Neural cell (in vitro differentiated cells): Measurements from ENCODE around the gene CEP162. TPM values are rescaled to one million over a fixed set of nuclear protein-coding genes. Genes with fewer than 3 reads are reported as not detected.

Experiments used
- H2AFZ ChIP-seq: fragments of 200-600, 300-800 bp; sonication (generic), shearing (Covaris generic); 2 replicates; pipeline ENCODE4 v1.6.0; 2014; ENCODE audit warnings: low read depth, mild to moderate bottlenecking, antibody characterized with exemption, low read length, moderate library complexity
- H3F3A ChIP-seq: fragments of 200-600 bp; shearing (Covaris generic); 2 replicates; pipeline ENCODE4 v1.6.1; 2016; ENCODE audit warnings: mild to moderate bottlenecking, moderate library complexity, mixed read lengths, antibody characterized with exemption, low read length; ENCODE audit not compliant: insufficient read depth, poor library complexity, severe bottlenecking
- H3K27ac ChIP-seq: fragments of 200-600, 300-800 bp; sonication (generic), shearing (Covaris generic); 2 replicates; pipeline ENCODE4 v1.5.1; 2014; ENCODE audit warnings: mild to moderate bottlenecking, low read length, moderate library complexity
- H3K27me3 ChIP-seq: fragments of 300-800, 200-600 bp; sonication (generic), shearing (Covaris generic); 2 replicates; pipeline ENCODE4 v1.6.0; 2014; ENCODE audit warnings: mild to moderate bottlenecking, low read depth, low read length, moderate library complexity; ENCODE audit not compliant: insufficient read depth
- H3K36me3 ChIP-seq: fragments of 300-800, 200-600 bp; sonication (generic), shearing (Covaris generic); 2 replicates; pipeline ENCODE4 v1.5.1; 2014; ENCODE audit warnings: mild to moderate bottlenecking, antibody characterized with exemption, low read length, moderate library complexity; ENCODE audit not compliant: insufficient read depth
- H3K4me2 ChIP-seq: fragments of 300-800, 200-600 bp; sonication (generic), shearing (Covaris generic); 2 replicates; pipeline ENCODE4 v1.6.0; 2014; ENCODE audit warnings: mild to moderate bottlenecking, low read length
- H3K4me3 ChIP-seq: fragments of 300-800, 200-600 bp; sonication (generic), shearing (Covaris generic); 2 replicates; pipeline ENCODE4 v1.5.1; 2014; ENCODE audit warnings: mild to moderate bottlenecking, low read length, moderate library complexity
- H3K79me2 ChIP-seq: fragments of 200-600 bp; shearing (Covaris generic); replicated peaks from 2 replicates; pipeline ENCODE4 v1.6.0; 2014; ENCODE audit warnings: mild to moderate bottlenecking, low read length, moderate library complexity; ENCODE audit not compliant: insufficient read depth
- H3K9ac ChIP-seq: fragments of 300-800, 200-600 bp; sonication (generic), shearing (Covaris generic); 2 replicates; pipeline ENCODE4 v1.6.1; 2016; ENCODE audit warnings: mild to moderate bottlenecking, low read length, mixed read lengths
- H3K9me2 ChIP-seq: fragments of 200-600 bp; shearing (Covaris generic); 2 replicates; pipeline ENCODE4 v1.6.1; 2016; ENCODE audit warnings: mild to moderate bottlenecking, low read length, mixed read lengths; ENCODE audit not compliant: insufficient read depth
- H3K9me3 ChIP-seq: fragments of 200-600, 300-800 bp; sonication (generic), shearing (Covaris generic); 2 replicates; pipeline ENCODE4 v1.6.1; 2016; ENCODE audit warnings: mild to moderate bottlenecking, mixed run types, low read length, moderate library complexity, mixed read lengths
- H4K20me1 ChIP-seq: fragments of 200-600 bp; shearing (Covaris generic); 2 replicates; pipeline ENCODE4 v1.6.1; 2016; ENCODE audit warnings: mild to moderate bottlenecking, mixed run types; ENCODE audit not compliant: insufficient read depth
- EP300 ChIP-seq: fragments of 450-650 bp; conservative IDR thresholded peaks from 2 replicates; pipeline ENCODE4 v1.6.1; 2014; ENCODE audit warnings: antibody characterized with exemption, mild to moderate bottlenecking, moderate library complexity; ENCODE audit not compliant: poor library complexity, severe bottlenecking
- EZH2 ChIP-seq: fragments of 200-600, 300-800 bp; shearing (Covaris generic), sonication (generic); IDR thresholded peaks from 2 replicates; pipeline ENCODE4 v1.6.1; 2014; ENCODE audit warnings: antibody characterized with exemption, low read length, borderline replicate concordance, mild to moderate bottlenecking; ENCODE audit not compliant: insufficient read depth, poor library complexity, severe bottlenecking
- MXI1 ChIP-seq: fragments of 450-650 bp; conservative IDR thresholded peaks from 2 replicates; pipeline ENCODE4 v1.6.1; 2014; ENCODE audit warnings: antibody characterized with exemption, mild to moderate bottlenecking; ENCODE audit not compliant: poor library complexity, severe bottlenecking
- POLR2AphosphoS5 ChIP-seq: IDR thresholded peaks from 2 replicates; pipeline ENCODE4 v1.6.1; 2012
- RAD21 ChIP-seq: fragments of 450-650 bp; conservative IDR thresholded peaks from 2 replicates; pipeline ENCODE4 v1.6.1; 2014; ENCODE audit warnings: antibody characterized with exemption, mild to moderate bottlenecking, moderate library complexity
- SMC3 ChIP-seq: fragments of 450-650 bp; conservative IDR thresholded peaks from 2 replicates; pipeline ENCODE4 v1.6.1; 2014; ENCODE audit warnings: antibody characterized with exemption, mild to moderate bottlenecking, moderate library complexity; ENCODE audit not compliant: poor library complexity
- TAF1 ChIP-seq: IDR thresholded peaks from 2 replicates; pipeline ENCODE4 v1.6.1; 2012; ENCODE audit warnings: low read depth
- polyA plus RNA-seq: library from polyadenylated mRNA; depleted of rRNA; stranded (reverse); fragments of >200 nt; gene quantifications from 2 replicates; pipeline ENCODE4 v1.2.3, GENCODE V29; 2014
- TF ChIP-seq, protein P1 (sequence below): fragments of 450-650 bp; IDR thresholded peaks from 2 replicates; pipeline ENCODE4 v1.5.1; 2014; ENCODE audit warnings: antibody characterized with exemption, mild to moderate bottlenecking, moderate library complexity; ENCODE audit not compliant: poor library complexity, severe bottlenecking
- TF ChIP-seq, protein P2 (sequence below): IDR thresholded peaks from 2 replicates; pipeline ENCODE4 v1.6.1; 2012; ENCODE audit warnings: borderline replicate concordance

Gene CEP162
- polyA plus RNA-seq, 1 donor from 2014 or later: 19.3 TPM

DNA sequence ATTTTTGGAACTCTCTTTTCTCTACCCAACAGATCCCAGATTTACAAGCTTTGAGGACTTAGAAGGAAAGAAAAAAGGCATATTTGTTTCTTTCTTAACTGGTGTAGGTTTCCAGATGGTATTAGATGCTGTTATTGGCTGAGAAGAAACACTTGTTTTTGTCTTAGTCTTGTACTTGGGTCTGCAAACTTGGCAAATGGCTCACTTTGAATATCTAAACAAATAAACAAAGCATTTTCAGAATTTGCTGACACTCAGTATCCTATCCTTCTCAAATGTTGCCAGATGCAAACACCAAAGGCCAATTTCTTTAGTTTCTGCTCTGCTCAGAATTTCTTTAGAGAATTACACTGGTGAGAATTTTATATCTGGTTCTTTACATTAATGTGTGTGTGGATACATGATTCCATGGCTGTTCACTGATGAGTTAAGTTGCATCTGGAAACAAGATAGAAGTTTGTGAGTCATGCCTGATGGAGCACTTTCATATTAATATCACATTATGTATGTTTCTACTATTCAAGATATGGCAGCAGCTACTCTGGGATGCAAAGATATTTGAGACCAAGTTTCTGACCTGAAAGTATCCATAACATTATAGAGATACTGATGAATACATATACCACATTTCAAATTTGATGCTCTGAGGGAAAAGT lies 43.7 kb upstream of the CEP162 start:
- no peaks in the 10 kb centered on the region for H3K36me3 ChIP-seq
- H3K9me2 ChIP-seq: no peaks in the 10 kb centered on the region
- H3K27ac ChIP-seq: no peak overlapping the region

DNA sequence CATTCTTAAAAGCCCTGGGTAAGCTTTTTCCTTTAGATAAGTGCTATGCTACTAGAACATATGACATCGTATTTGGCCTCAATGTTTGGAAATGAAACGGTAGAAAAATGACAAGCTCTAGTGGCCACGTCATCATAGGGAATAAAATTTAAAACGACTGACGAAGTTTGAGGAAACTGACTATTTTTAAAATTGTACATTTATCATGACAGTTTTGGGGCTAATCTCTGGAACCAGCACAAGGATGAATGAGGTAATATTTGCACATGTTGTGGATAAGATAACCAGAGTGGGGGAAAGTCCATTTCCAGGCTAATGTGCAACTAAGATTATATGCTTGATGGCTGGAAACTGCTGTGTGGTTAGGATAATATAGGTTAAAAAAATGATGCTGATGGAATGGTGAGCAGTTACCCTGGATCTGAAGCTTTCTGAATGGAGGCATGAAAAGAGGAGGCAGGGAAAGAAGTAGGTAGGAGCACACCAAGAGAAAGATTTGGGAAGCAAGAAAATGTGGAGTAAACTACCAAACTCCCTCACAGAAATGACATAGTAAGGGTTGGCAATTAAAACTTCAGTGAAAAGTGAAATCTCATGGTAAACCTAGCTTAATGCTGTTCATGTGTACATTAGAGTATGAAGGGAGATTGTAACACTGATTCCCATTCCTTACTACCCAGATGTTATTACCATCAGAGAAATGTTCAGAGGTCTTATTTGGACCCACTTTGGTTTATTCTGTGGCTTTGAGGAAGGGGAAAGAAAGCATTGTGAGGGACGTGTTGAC lies 42.7 kb upstream of the CEP162 start:
- no peaks in the 10 kb centered on the region for H3K9me3 ChIP-seq
- no peak overlapping the region for H2AFZ ChIP-seq
- H3K27ac ChIP-seq: no peak overlapping the region
- no peaks in the 10 kb centered on the region for H4K20me1 ChIP-seq
- no peak overlapping the region for H3K4me3 ChIP-seq
- H3K36me3 ChIP-seq: no peaks in the 10 kb centered on the region
- H3K27me3 ChIP-seq: no peaks in the 10 kb centered on the region
- no peaks in the 10 kb centered on the region for H3K79me2 ChIP-seq
- H3K9ac ChIP-seq: no peak overlapping the region
- H3K4me2 ChIP-seq: no peak overlapping the region
- H3K9me2 ChIP-seq: no peaks in the 10 kb centered on the region
- no peaks in the 10 kb centered on the region for H3F3A ChIP-seq
- TF ChIP-seq RAD21 (no peak), SMC3 (no peak), TAF1 (no peak), EZH2 (no peak), MXI1 (no peak)
- TF ChIP-seq, protein P1, sequence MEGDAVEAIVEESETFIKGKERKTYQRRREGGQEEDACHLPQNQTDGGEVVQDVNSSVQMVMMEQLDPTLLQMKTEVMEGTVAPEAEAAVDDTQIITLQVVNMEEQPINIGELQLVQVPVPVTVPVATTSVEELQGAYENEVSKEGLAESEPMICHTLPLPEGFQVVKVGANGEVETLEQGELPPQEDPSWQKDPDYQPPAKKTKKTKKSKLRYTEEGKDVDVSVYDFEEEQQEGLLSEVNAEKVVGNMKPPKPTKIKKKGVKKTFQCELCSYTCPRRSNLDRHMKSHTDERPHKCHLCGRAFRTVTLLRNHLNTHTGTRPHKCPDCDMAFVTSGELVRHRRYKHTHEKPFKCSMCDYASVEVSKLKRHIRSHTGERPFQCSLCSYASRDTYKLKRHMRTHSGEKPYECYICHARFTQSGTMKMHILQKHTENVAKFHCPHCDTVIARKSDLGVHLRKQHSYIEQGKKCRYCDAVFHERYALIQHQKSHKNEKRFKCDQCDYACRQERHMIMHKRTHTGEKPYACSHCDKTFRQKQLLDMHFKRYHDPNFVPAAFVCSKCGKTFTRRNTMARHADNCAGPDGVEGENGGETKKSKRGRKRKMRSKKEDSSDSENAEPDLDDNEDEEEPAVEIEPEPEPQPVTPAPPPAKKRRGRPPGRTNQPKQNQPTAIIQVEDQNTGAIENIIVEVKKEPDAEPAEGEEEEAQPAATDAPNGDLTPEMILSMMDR: no peak
- TF ChIP-seq, protein P2, sequence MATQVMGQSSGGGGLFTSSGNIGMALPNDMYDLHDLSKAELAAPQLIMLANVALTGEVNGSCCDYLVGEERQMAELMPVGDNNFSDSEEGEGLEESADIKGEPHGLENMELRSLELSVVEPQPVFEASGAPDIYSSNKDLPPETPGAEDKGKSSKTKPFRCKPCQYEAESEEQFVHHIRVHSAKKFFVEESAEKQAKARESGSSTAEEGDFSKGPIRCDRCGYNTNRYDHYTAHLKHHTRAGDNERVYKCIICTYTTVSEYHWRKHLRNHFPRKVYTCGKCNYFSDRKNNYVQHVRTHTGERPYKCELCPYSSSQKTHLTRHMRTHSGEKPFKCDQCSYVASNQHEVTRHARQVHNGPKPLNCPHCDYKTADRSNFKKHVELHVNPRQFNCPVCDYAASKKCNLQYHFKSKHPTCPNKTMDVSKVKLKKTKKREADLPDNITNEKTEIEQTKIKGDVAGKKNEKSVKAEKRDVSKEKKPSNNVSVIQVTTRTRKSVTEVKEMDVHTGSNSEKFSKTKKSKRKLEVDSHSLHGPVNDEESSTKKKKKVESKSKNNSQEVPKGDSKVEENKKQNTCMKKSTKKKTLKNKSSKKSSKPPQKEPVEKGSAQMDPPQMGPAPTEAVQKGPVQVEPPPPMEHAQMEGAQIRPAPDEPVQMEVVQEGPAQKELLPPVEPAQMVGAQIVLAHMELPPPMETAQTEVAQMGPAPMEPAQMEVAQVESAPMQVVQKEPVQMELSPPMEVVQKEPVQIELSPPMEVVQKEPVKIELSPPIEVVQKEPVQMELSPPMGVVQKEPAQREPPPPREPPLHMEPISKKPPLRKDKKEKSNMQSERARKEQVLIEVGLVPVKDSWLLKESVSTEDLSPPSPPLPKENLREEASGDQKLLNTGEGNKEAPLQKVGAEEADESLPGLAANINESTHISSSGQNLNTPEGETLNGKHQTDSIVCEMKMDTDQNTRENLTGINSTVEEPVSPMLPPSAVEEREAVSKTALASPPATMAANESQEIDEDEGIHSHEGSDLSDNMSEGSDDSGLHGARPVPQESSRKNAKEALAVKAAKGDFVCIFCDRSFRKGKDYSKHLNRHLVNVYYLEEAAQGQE: no peak

More for the DNA sequence above, 43.7 kb upstream of the CEP162 start:
- TF ChIP-seq, protein P2: no peak
- TF ChIP-seq, protein P1: no peak
- TF ChIP-seq POLR2AphosphoS5 (no peak), TAF1 (no peak), RAD21 (no peak), SMC3 (no peak), EZH2 (no peak), MXI1 (no peak), EP300 (no peak)
- Histone ChIP-seq H3K4me2 (no peak overlapping the region), H3K79me2 (no peaks in the 10 kb centered on the region), H3K9me3 (no peaks in the 10 kb centered on the region), H3K9ac (no peak overlapping the region), H3K27me3 (no peaks in the 10 kb centered on the region), H2AFZ (no peak overlapping the region), H3F3A (no peaks in the 10 kb centered on the region), H4K20me1 (no peaks in the 10 kb centered on the region), H3K4me3 (no peak overlapping the region)
